Measurements from ENCODE around the gene SMIM24.

SMIM24 gene

GRCh38 chr19:3474010-3474409, 6.3 kb downstream of the SMIM24 start:
- no peak for DNase-seq (ENCODE audit: low read depth)

- DNase-seq (ENCODE audit: low read depth), result no peak
Measured at GRCh38 chr19:3471954-3472655, 8.2 kb downstream of the SMIM24 start.

- DNase-seq (ENCODE audit: low read depth), result no peak
Measured at GRCh38 chr19:3470500-3471128, 9.7 kb downstream of the SMIM24 start.

DNA sequence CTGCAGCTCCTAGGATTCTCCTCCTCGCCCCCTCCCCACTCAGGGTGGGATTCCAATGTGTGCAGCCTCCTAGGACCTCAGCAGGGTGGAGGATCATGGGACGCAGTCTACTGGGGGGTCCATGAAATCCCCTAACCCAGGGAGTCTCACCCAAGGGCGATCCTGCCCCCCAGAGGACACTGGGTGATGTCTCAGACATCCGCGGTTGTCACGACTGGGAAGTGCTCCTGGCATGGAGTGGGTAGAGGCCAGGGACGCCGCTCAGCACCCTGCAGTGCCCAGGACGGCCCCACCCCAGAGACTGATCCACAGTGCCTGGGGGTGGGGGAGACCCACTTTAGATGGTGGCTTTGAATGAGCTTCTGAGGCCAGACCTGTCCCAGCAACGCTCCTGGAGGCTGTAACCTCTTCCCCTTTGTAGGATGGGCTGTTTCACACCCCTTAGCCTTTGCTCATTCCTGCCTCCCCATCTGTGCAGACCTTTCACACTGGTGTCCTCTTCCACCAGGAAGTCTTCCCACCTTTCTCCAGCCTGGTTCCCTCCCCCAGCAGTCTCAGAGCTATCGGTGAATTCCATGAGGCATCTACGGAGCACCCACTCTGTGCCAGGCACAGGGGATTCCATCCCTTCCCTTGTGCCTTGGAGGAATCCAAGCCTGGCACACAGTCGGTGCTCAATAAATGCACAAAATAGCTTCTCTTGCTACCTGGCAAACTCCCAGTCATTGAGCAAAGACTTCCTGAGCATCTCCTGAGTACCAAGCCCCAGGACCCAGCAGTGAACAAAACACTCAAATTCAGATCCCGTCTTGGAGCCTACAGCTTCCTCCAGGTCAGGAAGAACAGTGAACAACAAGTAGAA, 10.5 kb downstream of the SMIM24 start:
- no peak for DNase-seq (ENCODE audit: low read depth)

GRCh38 chr19:3468211-3468610, 12.1 kb downstream of the SMIM24 start:
- no peak for DNase-seq (ENCODE audit: low read depth)

GRCh38 chr19:3467437-3468198, 12.7 kb downstream of the SMIM24 start:
- no peak for DNase-seq (ENCODE audit: low read depth)

- DNase-seq (ENCODE audit: low read depth), result no peak
Measured at GRCh38 chr19:3466635-3467034, 13.7 kb downstream of the SMIM24 start.

DNA sequence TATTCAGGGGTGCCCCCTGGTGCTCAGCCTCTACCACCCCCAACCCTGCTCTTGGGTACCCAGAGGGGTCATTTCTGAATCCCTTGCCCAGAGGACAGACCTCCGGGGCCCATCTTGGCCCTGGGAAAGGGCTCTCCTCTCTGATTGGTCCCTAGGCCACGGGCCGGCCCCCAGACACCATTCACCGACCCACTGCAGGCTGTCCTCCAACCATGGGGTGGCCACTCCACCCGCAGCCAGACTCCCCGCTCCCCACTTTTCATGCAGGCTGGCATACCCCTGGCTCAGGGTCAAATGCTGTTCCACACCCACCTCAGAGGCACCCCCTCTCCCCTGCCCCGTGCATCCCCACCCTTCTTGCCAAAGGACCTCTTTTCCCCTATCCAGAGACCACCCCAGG, 14.8 kb downstream of the SMIM24 start:
- no peak for DNase-seq (ENCODE audit: low read depth)

DNA sequence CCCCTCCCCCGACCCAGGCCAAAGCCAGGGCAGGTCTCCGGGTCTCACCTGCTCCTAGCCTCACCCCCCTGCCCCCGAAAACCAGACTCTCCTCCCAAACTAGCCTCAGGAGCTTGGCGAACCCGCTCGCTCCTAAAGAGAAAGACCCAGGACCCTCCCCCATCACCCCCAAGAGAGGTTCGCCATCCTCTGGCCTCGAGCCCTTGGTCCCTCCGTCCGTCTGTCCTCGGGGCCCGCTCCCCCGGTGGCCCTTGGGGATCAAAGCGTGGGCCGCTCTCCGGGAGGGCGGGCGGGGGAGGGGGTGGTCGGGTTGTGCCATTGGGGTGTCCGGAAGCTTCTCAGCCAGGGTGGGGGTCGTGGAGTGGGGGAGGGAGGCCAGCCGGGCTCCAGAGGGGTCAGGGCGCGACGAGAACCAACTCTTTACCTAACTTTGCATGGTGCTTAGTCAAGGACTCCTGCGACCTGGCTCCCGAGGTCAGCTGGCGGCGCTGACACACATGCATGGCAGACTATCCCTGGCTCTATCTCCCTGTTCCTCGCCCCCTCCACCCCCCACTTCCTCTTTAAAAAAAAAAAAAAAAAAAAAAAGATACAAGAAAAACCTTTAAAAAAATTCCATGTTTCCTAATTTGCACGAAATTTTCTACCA, 15.6 kb downstream of the SMIM24 start:
- DNase-seq (ENCODE audit: low read depth), result no peak

DNA sequence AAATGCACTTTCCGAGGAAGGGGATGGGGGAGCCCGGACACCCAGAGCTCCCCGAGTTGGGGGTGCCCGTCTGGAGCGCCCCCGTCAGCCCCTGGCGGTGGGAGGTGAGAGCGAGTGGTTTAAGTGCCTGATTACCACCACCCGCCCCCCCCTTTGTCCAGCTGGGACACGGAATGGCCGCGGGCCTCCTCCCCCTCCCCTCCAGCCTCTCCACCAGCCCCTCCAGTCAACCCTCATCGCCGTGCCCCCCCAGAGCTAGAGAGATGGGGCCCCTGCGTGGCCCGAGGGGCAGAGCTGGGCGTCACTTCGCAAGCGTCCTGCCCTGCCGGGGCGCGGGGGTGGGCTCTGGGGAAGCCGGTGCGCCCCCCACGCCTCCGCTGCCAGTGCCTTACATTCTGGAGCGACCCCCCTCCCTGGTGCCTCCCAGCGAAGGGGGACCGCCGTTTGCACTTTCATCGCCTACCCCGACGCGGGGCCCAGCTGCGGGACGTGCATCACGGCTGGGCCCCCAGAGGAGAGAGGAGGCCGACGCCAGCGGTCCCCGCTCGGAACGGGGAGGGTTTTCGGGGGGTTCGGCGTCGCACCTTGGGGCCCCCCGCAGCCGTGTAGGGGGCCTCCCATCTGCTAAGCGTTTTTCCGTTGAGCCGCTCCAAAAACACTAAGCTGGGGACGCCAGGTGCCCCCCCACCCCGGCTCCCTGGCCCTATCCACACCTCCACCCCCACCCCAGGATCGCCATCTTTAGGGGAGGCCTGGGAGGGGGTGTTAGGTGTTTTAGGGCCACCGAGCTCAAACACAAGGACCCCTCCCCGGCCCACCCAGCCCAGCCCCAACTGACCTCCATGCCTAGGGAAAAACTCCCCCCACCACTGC, 16.4 kb downstream of the SMIM24 start:
- DNase-seq (ENCODE audit: low read depth), result no peak

DNA sequence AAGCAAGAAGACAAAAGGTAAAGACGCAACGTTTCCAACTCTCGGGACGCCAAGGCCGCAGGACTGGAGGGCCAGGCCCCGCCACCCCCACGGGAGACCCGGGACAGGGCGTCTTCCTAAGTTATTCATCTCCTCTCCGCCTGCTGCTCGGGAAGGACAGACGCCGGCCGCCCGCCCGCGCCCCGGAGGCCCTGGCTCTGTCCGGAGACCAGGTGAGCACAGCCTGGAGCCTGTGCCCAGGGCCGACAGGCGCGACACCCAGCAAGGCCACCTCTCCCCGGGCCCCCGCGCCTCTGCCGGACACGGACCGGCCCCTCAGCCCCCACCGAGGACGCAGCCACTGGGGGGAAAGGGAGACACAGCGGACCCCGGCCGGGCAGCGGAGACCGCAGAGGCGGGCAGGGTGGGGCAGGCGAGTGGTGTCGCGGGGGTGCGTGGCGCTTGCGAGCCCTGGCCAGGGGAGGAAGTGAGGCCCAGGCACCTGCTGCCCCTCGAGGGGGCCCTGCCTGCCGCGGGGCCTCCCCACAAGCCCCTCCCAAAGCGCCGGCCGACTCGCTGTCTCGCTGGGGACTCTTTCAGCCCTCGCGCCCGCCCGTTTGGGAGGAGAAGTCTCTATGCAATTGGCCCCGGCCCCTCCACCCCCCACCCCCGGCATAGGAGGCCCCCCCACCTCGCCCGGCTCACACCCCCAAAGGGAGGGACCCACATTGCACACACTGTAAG, 17.2 kb downstream of the SMIM24 start:
- no peak for DNase-seq (ENCODE audit: low read depth)

- DNase-seq (ENCODE audit: low read depth), result no peak
Measured at GRCh38 chr19:3459965-3460582, 20.3 kb downstream of the SMIM24 start.

DNA sequence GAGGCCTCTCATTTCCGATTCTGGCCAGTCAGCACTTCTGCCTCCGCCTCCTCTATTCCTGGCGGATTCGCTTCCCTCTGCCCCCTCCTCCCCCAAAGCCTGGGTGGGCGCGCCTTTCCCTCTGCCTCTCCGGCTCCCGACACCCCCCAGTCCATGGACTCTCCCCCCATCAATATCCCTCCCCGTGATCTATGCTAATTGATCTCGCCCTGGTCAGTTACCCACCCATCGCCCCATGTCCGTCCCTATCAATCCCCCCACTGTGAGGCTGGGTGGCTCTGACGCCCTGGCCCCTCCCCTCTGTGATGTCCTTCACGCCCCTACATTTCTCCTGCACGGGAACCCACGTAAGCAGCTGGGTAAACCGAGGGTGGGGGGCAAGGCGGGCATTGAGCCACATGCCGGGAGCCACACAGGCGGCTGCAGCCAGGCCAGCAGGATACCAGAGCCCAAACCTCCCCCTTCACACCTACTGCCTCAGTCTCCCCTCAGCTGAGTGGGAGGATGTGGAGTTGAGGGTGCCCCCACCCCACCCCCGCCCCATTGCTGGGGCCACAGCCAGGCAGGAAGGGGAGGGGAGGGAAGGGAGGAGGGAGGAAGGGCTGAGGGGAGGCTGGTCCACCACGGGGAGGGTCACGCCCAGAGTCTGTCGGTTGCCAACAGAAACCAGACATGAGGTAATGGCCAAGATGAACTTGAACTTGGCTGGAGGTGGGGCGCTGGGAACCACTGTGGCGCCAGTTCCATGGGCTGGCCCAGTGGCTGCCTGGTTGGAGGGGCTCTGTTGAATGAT, 21.0 kb downstream of the SMIM24 start:
- no peak for DNase-seq (ENCODE audit: low read depth)

GRCh38 chr19:3458229-3459088, 21.9 kb downstream of the SMIM24 start:
- DNase-seq (ENCODE audit: low read depth), result no peak

GRCh38 chr19:3457528-3458228, 22.6 kb downstream of the SMIM24 start:
- no peak for DNase-seq (ENCODE audit: low read depth)

- no peak for DNase-seq (ENCODE audit: low read depth)
Measured at GRCh38 chr19:3456925-3457527, 23.3 kb downstream of the SMIM24 start.

All from HS-27A (cell line).